Measurements from ENCODE around the gene NAT14. TPM values are rescaled to one million over a fixed set of nuclear protein-coding genes. Genes with fewer than 3 reads are reported as not detected.

The NAT14 gene
- total RNA-seq, 1 experiment from 2014 or later, result 26.1 TPM

GRCh38 chr19:55471266-55471665 lies 13.7 kb upstream of the NAT14 start:
- no peak for DNase-seq (ENCODE audit: low read depth)

- DNase-seq (ENCODE audit: low read depth), result peak; percentile 89
Measured at GRCh38 chr19:55472463-55472862, 12.5 kb upstream of the NAT14 start.

GRCh38 chr19:55473225-55474012 lies 11.6 kb upstream of the NAT14 start:
- DNase-seq (ENCODE audit: low read depth), result peak; percentile 86

- DNase-seq (ENCODE audit: low read depth), result peak; percentile 96
Measured at GRCh38 chr19:55474269-55475265, 10.4 kb upstream of the NAT14 start.

- peak; percentile 98 for DNase-seq (ENCODE audit: low read depth)
Measured at GRCh38 chr19:55476100-55476775, 8.8 kb upstream of the NAT14 start, which contains the start of gene ZNF628. Gene ZNF628 (plus strand): TSS chr19:55476617. CDS start chr19:55479911, 3,294 bp downstream.

GRCh38 chr19:55477905-55478304 lies 7.1 kb upstream of the NAT14 start:
- no peak for DNase-seq (ENCODE audit: low read depth)

- no peak for DNase-seq (ENCODE audit: low read depth)
Measured at GRCh38 chr19:55478364-55478763, 6.6 kb upstream of the NAT14 start.

GRCh38 chr19:55479045-55479444 lies 5.9 kb upstream of the NAT14 start:
- no peak for DNase-seq (ENCODE audit: low read depth)

GRCh38 chr19:55479451-55480230 lies 5.3 kb upstream of the NAT14 start:
- no peak for DNase-seq (ENCODE audit: low read depth)

GRCh38 chr19:55481148-55481793 lies 3.7 kb upstream of the NAT14 start:
- no peak for DNase-seq (ENCODE audit: low read depth)

GRCh38 chr19:55481794-55482155 lies 3.2 kb upstream of the NAT14 start:
- no peak for DNase-seq (ENCODE audit: low read depth)

GRCh38 chr19:55482156-55482961 lies 2.6 kb upstream of the NAT14 start:
- DNase-seq (ENCODE audit: low read depth), result no peak

- no peak for DNase-seq (ENCODE audit: low read depth)
Measured at GRCh38 chr19:55482967-55483705, 1.9 kb upstream of the NAT14 start.

- no peak for DNase-seq (ENCODE audit: low read depth)
Measured at GRCh38 chr19:55483706-55484592, 1.0 kb upstream of the NAT14 start.

GRCh38 chr19:55485439-55486011 lies 537 bp downstream of the NAT14 start:
- DNase-seq (ENCODE audit: low read depth), result no peak

- no peak for DNase-seq (ENCODE audit: low read depth)
Measured at GRCh38 chr19:55486043-55486970, 1.3 kb downstream of the NAT14 start.

All from M059J (cell line).